Left forelimb (tissue), 1 donor: ENCODE results near the gene DEDD.

Source experiments
- DNase-seq: peaks from one replicate; pipeline ENCODE4 v3.0.0-alpha.2; 2018; ENCODE audit warnings: low spot score

DEDD gene, protein sequence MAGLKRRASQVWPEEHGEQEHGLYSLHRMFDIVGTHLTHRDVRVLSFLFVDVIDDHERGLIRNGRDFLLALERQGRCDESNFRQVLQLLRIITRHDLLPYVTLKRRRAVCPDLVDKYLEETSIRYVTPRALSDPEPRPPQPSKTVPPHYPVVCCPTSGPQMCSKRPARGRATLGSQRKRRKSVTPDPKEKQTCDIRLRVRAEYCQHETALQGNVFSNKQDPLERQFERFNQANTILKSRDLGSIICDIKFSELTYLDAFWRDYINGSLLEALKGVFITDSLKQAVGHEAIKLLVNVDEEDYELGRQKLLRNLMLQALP

DNA sequence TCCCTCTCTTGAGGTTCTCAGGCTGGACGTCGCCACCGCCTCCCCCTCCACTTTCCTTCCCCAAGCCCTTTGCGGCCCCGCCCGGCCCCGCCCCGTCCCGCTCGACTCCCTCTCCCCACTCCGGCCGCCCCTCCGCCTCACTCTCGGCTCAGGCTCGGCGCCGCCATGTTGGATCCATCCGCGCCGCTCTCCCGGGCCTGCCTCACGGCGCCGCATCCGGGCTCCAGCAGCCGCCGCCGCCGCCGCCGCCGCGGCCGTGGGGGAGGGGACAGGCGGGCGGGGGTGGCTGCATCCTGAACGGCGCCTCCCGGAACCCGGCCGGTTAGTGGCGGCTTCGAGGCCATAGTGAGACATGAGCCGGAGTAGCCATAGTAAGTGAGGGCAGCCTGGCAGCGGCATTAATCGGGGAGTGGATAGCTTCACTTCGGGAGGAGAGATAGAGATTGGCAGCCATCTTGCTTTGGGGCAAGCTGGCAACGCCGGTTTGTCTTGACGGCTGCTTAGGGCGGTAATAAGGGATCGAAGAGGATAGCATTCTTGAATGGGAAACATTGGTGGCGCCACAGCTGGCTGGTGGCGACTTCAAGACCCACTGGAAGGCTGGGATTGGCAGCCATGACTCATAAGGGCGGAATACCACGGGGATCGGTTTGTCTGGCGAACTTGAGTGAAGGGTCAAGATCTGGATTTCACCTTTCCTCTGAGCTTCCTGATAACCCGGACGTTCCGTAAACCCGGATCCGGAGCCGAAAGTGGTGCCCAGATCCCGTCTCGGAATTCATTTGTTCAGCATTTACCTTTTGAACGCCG is at the start of gene DEDD:
DEDD (minus strand) TSS at position 258 of the 810 bp plus-strand sequence. CDS start 8,205 bp downstream, outside the sequence.
- DNase-seq: peak; percentile 96

- DNase-seq: no peak
Measured at GRCh38 chr1:161182214-161182613, 49.7 kb upstream of the DEDD start.

- no peak for DNase-seq
Measured at GRCh38 chr1:161180639-161181038, 48.2 kb upstream of the DEDD start.

GRCh38 chr1:161179698-161180097 is 47.2 kb upstream of the DEDD start:
- DNase-seq: no peak

DNA sequence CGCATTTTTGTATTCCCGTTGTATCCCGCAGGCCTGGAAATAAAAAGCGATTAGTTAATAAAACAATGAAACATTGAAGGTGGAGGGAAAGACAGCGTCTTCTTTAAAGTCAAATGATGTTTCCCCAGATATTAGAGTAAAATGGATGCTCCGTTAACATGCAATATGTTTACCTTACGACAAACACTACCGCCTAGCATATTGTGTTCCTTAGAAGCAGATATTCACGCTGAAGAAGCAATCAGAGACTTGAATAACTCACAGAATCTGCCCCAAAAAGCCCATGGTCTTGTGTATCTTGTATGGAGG is 45.4 kb upstream of the DEDD start:
- no peak for DNase-seq

DNA sequence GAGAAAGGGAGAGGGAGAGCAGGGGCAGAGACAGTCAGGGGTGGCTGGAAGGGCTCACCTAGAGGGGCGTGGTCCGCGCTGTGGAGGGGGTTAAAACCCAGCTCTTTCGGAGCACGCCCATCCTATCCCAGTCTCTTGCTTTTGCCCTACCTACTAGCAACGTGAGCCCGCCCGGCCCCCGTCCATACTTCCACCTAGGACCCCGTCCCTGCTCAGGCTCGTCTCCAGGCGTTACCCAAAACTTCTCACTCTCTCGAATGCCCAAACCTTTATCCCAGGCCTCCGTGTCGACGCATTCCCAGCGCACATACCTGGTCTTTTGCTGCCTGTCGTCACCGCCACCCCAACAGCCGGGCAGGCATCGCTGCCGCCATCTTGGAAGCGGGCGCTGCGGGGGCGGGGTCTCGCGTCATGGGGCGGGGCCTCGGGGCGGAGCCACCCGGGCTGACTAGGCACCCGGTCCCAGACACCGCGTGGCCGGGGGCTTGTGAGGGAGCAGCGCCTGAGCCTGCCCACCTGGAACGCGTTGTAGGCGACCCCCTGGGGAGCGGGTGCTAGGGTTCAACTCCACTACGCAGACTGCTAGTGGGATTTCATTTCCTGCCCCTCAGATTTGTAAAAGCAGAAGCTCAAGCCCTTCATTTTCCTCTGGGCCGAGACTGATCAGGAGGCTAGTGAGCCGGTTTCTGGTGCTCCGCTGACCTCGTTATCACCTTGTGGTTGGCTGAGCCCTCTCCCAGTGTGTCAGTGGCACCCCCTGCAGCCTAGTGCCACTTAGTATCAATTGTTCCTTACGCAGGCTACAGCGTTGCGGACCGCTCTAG is 44.9 kb upstream of the DEDD start, which contains the start of gene B4GALT3:
B4GALT3 (minus strand) TSS at position 396 of the 824 bp plus-strand sequence. CDS start 1,447 bp downstream, outside the sequence.
- DNase-seq: peak; percentile 96

DNA sequence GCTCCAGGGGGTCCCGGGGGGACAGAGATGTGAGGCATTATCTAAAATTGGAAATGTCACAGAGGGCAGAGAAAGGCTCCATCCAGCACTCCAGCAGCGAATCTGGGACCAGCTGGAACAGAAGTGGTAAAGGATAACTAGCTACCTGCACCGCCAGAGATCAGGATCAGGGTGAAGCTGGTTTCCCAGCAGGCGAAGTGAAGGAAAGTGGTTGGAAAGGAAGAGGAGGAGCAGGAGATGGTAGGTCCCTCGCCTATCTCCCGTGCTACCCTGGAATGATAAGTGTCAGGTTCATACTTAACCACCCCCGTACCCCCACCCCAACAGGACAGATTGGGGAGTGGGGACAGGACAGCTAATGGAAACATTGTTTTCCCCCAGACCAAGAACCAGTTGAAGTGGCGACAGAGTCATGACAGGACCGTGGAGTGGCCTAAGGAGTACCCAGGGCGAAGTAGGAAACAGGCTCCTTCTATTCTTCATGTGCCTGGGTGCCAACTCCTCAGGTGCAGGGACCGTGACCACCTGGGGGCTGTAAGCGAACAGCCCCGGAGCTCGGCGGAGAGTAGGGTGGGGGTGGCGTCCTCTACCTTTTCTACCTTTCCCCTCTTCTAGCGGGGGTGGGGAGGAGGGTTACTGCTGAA is 44.1 kb upstream of the DEDD start:
- DNase-seq: no peak

DNA sequence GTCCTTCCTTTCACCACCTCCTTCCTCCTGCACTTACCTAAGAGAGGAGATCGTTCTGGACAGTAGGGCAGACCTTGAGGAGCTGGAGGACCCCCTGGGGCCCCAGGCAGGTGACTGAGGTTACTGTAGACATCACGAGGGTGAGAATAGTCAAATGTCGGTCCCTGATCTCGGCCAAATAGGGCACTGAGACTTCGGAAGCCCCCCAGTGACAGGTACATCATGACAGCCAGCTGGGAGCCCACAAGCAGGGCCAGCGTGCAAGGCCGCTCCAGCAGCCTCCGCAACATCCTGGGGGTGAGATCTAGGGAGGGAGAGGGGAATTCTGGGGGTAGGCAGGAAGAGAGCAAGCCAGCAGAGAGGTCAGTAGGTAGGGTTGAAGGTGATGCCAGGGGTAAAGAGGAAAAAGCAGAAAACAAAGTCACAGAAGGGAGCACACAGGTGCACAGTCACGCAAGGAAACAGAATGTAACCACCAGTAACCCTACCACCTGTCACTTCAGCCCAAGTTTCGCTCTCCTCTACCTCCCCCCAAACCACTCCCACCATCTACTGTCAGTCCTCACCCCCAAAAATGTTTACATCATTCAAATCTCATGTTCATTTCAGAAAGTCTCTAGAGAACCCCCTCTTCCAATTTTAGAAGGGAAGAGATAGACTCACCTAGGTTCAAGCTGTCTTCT is 43.4 kb upstream of the DEDD start:
- no peak for DNase-seq

GRCh38 chr1:161174911-161175310 is 42.4 kb upstream of the DEDD start:
- DNase-seq: no peak

DNA sequence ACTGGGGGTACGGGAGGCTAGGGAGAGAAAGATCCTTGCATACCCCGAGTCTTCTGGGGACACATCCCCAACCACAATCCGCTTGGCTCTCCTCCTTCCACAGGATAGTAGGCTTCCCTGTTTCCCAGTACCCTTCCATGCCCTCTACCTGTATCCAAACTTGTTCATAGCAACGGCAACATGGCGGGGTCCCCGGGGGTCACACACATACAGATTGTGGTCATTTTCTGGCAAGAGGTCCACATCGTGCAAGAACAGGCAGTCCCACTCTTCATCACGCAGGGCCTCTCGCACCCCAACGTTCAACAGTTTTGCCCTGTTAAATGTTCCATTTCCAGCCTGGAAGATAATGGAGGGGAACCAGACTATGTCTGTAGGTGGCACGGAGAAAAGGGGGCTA is 41.2 kb upstream of the DEDD start:
- no peak for DNase-seq

DNA sequence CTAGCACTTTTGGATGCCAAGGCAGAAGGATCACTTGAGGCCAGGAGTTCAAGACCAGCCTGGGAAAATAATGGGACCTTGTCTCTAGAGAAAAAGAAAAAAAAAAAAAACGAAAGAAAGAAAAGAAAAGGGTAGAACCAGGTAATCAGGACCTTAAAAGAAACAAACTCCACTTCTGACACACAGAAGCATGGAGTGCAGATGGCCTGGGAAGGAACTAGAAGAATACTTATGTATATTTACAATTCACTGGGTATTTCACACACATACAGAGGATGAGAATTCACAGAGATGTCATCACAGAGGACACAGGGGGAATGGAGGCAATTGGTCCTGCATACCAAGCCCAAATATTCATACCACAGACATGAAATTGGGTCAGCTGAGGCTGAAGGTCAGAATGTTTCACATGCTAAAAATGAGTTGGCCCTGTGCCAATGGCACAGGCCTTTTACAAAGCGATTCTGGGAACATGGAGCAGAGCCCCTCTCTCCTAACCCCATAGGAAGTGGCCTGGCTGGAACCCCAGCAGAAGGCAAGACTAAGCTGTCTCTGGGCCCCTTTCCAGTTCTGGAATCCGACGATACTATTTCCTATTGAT is 40.4 kb upstream of the DEDD start:
- no peak for DNase-seq

DNA sequence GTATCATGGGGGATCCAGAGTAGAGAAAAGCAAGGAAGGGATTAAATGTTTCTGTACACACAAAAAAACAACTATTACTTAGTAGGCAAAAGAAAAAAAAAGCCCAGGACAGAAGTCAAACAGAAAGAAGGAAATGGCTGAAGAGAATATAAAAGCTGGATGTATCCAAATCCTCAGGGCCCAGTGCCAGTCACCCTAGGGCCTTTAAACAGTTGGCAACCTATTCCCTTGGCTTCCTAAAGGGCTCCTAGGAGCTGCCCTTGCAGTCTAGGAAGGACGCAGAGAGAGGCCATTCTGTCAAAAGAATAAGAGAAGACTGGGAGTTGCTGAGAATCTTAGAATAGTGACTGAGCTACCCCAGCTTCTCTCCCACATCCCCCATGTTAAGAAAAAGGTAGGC is 39.9 kb upstream of the DEDD start:
- no peak for DNase-seq

DNA sequence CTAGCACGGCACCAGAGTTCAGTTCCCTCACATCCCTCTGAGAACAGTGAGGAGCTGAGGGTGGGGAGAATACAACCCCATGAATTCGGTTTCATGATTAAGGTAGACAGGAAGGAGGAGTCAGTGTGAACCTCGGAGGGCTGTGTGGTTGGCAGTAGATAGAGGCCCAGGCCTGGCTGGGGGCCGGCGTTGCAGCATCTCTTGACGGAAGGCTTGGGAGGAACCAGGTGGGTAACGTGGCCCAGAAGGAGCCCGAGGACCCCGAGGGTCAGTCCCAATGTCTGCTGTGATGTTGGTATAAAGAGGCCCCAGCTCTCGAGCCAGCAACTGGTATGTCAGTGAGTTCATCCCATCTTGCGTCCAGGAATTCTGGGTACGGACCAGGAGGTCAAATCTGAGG is 39.2 kb upstream of the DEDD start:
- DNase-seq: no peak

DNA sequence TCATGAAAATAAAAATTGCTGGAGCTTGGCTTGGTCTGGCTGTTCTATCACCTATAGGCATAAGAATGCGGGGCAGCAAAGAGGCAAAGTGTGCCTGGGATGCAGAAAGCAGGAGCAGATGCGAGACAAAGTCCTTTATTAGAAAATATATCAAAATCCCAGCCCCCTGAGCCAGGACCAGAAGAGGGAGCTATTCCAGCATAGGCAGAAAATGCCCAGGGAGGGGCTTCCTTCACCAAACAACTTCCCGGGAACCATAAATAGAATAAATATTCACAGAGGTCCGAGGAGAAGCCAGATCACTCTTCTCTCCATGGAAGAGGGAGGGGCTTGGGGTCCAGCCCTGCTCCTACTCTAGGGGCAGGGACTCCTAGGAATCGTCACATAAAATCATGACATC is 38.7 kb upstream of the DEDD start:
- no peak for DNase-seq

DNA sequence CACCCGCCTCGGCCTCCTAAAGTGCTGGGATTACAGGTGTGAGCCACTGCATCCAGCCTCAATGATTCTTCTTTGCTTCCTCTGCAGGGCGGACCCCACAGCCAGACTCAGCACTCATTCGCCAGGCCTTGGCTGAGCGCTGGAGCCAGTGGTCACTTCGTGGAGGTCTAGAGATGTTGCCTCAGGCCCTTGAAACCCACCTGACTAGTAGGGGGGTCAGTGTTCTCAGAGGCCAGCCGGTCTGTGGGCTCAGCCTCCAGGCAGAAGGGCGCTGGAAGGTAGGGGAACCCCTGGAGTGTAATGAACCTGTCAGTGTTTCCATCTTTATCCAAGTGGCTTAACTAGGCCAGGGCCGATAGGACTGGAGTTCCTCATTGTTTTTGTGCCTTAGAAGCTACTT is 36.4 kb upstream of the DEDD start:
- no peak for DNase-seq

DNA sequence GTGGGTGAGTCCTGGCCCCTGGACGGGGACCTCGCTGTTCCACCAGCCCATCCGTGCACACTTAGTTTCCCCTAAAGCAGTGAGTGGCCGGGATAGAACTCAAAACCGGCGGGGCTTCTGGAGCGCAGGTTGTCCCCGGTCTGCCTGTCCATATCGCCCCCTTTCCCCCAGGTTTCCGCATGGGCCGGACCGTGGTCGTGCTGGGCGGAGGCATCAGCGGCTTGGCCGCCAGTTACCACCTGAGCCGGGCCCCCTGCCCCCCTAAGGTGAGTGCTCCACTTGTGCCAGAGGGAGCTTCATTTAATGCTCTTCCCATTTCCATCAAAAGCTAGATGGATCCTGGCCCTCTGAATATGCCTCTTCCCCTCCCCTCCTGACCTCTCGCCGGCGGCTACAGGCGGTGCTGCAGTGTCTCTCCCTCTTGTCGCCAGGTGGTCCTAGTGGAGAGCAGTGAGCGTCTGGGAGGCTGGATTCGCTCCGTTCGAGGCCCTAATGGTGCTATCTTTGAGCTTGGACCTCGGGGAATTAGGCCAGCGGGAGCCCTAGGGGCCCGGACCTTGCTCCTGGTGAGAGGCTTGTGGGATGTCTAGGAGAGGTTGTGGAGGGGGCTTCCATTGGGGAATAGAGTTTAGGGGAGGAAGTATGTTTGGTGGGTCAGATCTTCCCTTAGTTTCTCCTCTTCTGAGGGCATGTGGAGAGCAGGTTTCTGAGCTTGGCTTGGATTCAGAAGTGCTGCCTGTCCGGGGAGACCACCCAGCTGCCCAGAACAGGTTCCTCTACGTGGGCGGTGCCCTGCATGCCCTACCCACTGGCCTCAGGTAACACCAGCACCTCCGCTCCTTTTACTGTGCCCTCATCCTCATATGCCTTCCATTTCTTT is 34.4 kb upstream of the DEDD start:
- DNase-seq: no peak

GRCh38 chr1:161165742-161166668 is 33.5 kb upstream of the DEDD start, which contains the start of gene PPOX:
Gene PPOX, plus strand, starts transcription at chr1:161166426. Its CDS starts 422 bp downstream, at chr1:161166848.
- peak; percentile 94 for DNase-seq

GRCh38 chr1:161164901-161165610 is 32.6 kb upstream of the DEDD start:
- DNase-seq: no peak
